HL-60 (cell line): ENCODE results near the gene AP1B1.

Source experiments
- CTCF ChIP-seq: IDR thresholded peaks from one replicate; pipeline ENCODE4 v1.5.1; 2011; ENCODE audit warnings: low read length, control low read depth, inconsistent platforms; ENCODE audit not compliant: insufficient read depth
- POLR2AphosphoS5 ChIP-seq: IDR thresholded peaks from 2 replicates; pipeline ENCODE4 v1.6.1; 2012; ENCODE audit warnings: low read depth
- SPI1 ChIP-seq: IDR thresholded peaks from 2 replicates; pipeline ENCODE4 v1.6.1; 2012; ENCODE audit warnings: low read depth, mild to moderate bottlenecking, borderline replicate concordance

- TF ChIP-seq CTCF: no peak
- TF ChIP-seq SPI1: peak; percentile 98
- TF ChIP-seq POLR2AphosphoS5: peak; percentile 43
These were observed at the start of gene AP1B1 for GRCh38 chr22:29387921-29388758.
